GM11168 (cell line): ENCODE results near the gene PINLYP.

Experiments used
- in situ Hi-C: fragments of 300-500 bp; cut with MboI; formaldehyde crosslinking; loops from one replicate; pipeline ENCODE4 v1.12.0; 2022; ENCODE audit warnings: low sequenced_read_pairs; ENCODE audit not compliant: unreplicated experiment

The PINLYP gene

GRCh38 chr19:43623889-43624670 lies 48.5 kb downstream of the PINLYP start:
- in situ Hi-C loops: no loop called here

GRCh38 chr19:43624933-43625332 lies 49.3 kb downstream of the PINLYP start:
- in situ Hi-C loops: no loop called here

GRCh38 chr19:43625918-43626579 lies 50.4 kb downstream of the PINLYP start:
- in situ Hi-C loops: no loop called here

- in situ Hi-C loops: no loop called here
Observed at GRCh38 chr19:43626838-43627237, 51.2 kb downstream of the PINLYP start.

GRCh38 chr19:43628646-43629326 lies 53.2 kb downstream of the PINLYP start:
- in situ Hi-C loops: no loop called here

- in situ Hi-C loops: no loop called here
Observed at GRCh38 chr19:43631491-43631890, 55.9 kb downstream of the PINLYP start.
